Right lobe of liver (tissue), 6 donors: Measurements from ENCODE around the gene DNM3. TPM values are rescaled to one million over a fixed set of nuclear protein-coding genes. Genes with fewer than 3 reads are reported as not detected.

Source experiments
- ATAC-seq, 4 donors: fragments of 200-7000 bp; cut with Tn5 transposase; one replicate each; pipeline ENCODE4 v1.9.1; 2020; ENCODE audit warnings: mild to moderate bottlenecking in 4 of 4, moderate library complexity in 4 of 4
- DNase-seq, 3 donors: peaks; one replicate each; pipeline ENCODE4 v3.0.0-alpha.2; 2020
- H3K27ac ChIP-seq, 3 donors: fragments of 200-600 bp; one replicate each; pipeline ENCODE4 v1.8.0; 2022
- H3K27me3 ChIP-seq, 2 donors: fragments of 200-600 bp; one replicate each; pipeline ENCODE4 v1.8.0; 2022
- H3K36me3 ChIP-seq, 4 donors: fragments of 200-600 bp; sonication (generic) in 1 of 4; one replicate each; pipeline versions ENCODE4 v1.5.1 to v1.8.0; 2017 to 2022; ENCODE audit warnings: control low read depth in 1 of 4
- H3K4me1 ChIP-seq, 4 donors: fragments of 200-600 bp; sonication (generic) in 1 of 4; one replicate each; pipeline versions ENCODE4 v1.5.1 to v1.8.0; 2017 to 2022; ENCODE audit warnings: control low read depth in 1 of 4
- H3K4me3 ChIP-seq, 3 donors: fragments of 200-600 bp; one replicate each; pipeline ENCODE4 v1.8.0; 2022
- H3K9me3 ChIP-seq, 4 donors: fragments of 200-600 bp; sonication (generic) in 1 of 4; one replicate each; pipeline versions ENCODE4 v1.5.1 to v1.8.0; 2017 to 2022; ENCODE audit warnings: control low read depth in 1 of 4
- CTCF ChIP-seq, 4 donors: fragments of 200-600 bp in 3 of 4; fragments of 450-650 bp in 1 of 4; IDR thresholded peaks; one replicate each; pipeline versions ENCODE4 v1.5.1 to v1.8.0; 2016 to 2022; ENCODE audit warnings: antibody characterized with exemption in 4 of 4, mild to moderate bottlenecking in 2 of 4
- POLR2A ChIP-seq: fragments of 450-650 bp; IDR thresholded peaks from one replicate; pipeline ENCODE4 v1.6.1; 2017; ENCODE audit warnings: antibody characterized with exemption, mild to moderate bottlenecking
- WGBS: methylation state at CpG from one replicate; pipeline ENCODE4 v1.1.6; 2018; ENCODE audit warnings: low coverage, low lambda C conversion rate; ENCODE audit not compliant: insufficient coverage; ENCODE audit errors: missing lambda C conversion rate; 5-methylcytosine and 5-hydroxymethylcytosine counted together
- intact Hi-C, 2 donors: fragments of 100-400 bp; cut with DNase I; formaldehyde crosslinking; loops; one replicate each; pipeline versions ENCODE4 v1.11.2 to v1.14.1; 2022
- total RNA-seq, 6 experiments: library from RNA; depleted of rRNA in 2 of 6; stranded (reverse); fragments of >200 nt in 2 of 6; fragmentation: NEBNext Ultra II Directional in 3 of 6; extraction: Animal tissue kit (Norgen Biotek cat#: 25700) in 3 of 6; gene quantifications; one replicate each; pipeline versions ENCODE4 v1.1.0 to v1.2.4, GENCODE V29; 2016 to 2023
- donor health status: DM: no; HTN: yes; CAD: no.
- donor health status: DM: no; HTN: no; CAD: no.
- donor health status: DM: no; HTN: no; CAD: no.
- donor health status: DM: no; HTN: yes; CAD: no.
- donor health status: DM: no; HTN: yes; CAD: no.

The DNM3 gene
- total RNA-seq, 6 experiments from 2014 or later = 0.29 to 0.92 (median 0.43) TPM

GRCh38 chr1:172356620-172357019 lies 515.3 kb downstream of the DNM3 start:
- peak in 2 of 4 donors; percentile 11 to 60 for ATAC-seq

GRCh38 chr1:172357753-172358385 lies 516.6 kb downstream of the DNM3 start:
- Histone ChIP-seq H3K27me3 (no peaks in the 10 kb centered on the region), H3K9me3 (no peaks in the 10 kb centered on the region), H3K4me3 (no peak overlapping the region), H3K36me3 (no peaks in the 10 kb centered on the region), H3K4me1 (no peaks in the 10 kb centered on the region), H3K27ac (peak overlapping the region in 1 of 3 donors; percentile 21)
- intact Hi-C loops = no loop called here
- peak in 1 of 4 donors; percentile 19 for ATAC-seq
- no peak for TF ChIP-seq POLR2A
- no peak for TF ChIP-seq CTCF (IDR thresholded peaks at IDR 0.05)
- 49% methylated on average over 5 of the region's 5 CpGs for WGBS
- DNase-seq = no peak

More at GRCh38 chr1:172356620-172357019, 515.3 kb downstream of the DNM3 start:
- H3K36me3 ChIP-seq = no peaks in the 10 kb centered on the region
- H3K9me3 ChIP-seq = no peaks in the 10 kb centered on the region
- no peaks in the 10 kb centered on the region for H3K27me3 ChIP-seq
- H3K4me3 ChIP-seq = no peak overlapping the region
- H3K4me1 ChIP-seq = no peaks in the 10 kb centered on the region
- intact Hi-C loops = no loop called here
- H3K27ac ChIP-seq = no peak overlapping the region
- DNase-seq = no peak
- TF ChIP-seq CTCF (IDR thresholded peaks at IDR 0.05) = no peak
- no peak for TF ChIP-seq POLR2A

- Histone ChIP-seq H3K27ac (peak overlapping the region in 1 of 3 donors; percentile 20), H3K9me3 (no peaks in the 10 kb centered on the region), H3K4me1 (no peaks in the 10 kb centered on the region), H3K4me3 (no peak overlapping the region), H3K36me3 (no peaks in the 10 kb centered on the region), H3K27me3 (no peaks in the 10 kb centered on the region)
- TF ChIP-seq CTCF (IDR thresholded peaks at IDR 0.05) (no peak), POLR2A (no peak)
- DNase-seq (no peak), ATAC-seq (peak in 1 of 4 donors; percentile 17)
- intact Hi-C loops = no loop called here
- 17% methylated on average over 3 of the region's 3 CpGs for WGBS
These were observed 518.2 kb downstream of the DNM3 start for GRCh38 chr1:172359491-172359999.

GRCh38 chr1:172360511-172360910 lies 519.2 kb downstream of the DNM3 start:
- TF ChIP-seq CTCF (IDR thresholded peaks at IDR 0.05) (no peak), POLR2A (no peak)
- intact Hi-C loops = no loop called here
- WGBS = 70% methylated on average over 2 of the region's 2 CpGs
- DNase-seq (no peak), ATAC-seq (no peak)
- Histone ChIP-seq H3K27ac (no peak overlapping the region), H3K4me3 (no peak overlapping the region), H3K27me3 (no peaks in the 10 kb centered on the region), H3K4me1 (no peaks in the 10 kb centered on the region), H3K36me3 (no peaks in the 10 kb centered on the region), H3K9me3 (no peaks in the 10 kb centered on the region)
